Endothelial cell of umbilical vein (primary cell): Measurements from ENCODE around the gene TESK2. TPM values are rescaled to one million over a fixed set of nuclear protein-coding genes. Genes with fewer than 3 reads are reported as not detected.

ENCODE experiments used
- BruUV-seq: library from RNA; stranded (reverse); fragments of 400-500 nt; replicated peaks from 2 replicates; lab custom pipeline; 2021; lab: Mats Ljungman, UMichigan
- CTCF ChIA-PET: fragments of 300-600, 350-600 bp; sonication (Branson Sonifier 250); formaldehyde crosslinking; loops from one replicate; lab custom pipeline; 2021; ENCODE audit warnings: antibody characterized with exemption, inconsistent platforms; lab: Charles Lee
- POLR2A ChIA-PET: fragments of 300-600, 350-600 bp; sonication (Branson Sonifier 250); formaldehyde crosslinking; loops from one replicate; lab custom pipeline; 2021; ENCODE audit warnings: antibody characterized with exemption, inconsistent platforms; lab: Charles Lee
- DNase-seq: peaks from one replicate; pipeline ENCODE4 v3.0.0-alpha.2; 2011; ENCODE audit warnings: low read depth, low spot score
- FAIRE-seq: peaks from 2 replicates; lab custom pipeline; 2011; peaks lifted over from hg19 to GRCh38; lab: Jason Lieb, UNC
- H2AFZ ChIP-seq: 2 replicates; pipeline ENCODE4 v1.6.0; 2012; ENCODE audit warnings: low read depth, low read length, control low read depth, inconsistent platforms
- H3K27ac ChIP-seq: 2 replicates; pipeline ENCODE4 v1.5.1; 2011; ENCODE audit warnings: low read depth, mild to moderate bottlenecking, control low read depth, low read length, moderate library complexity; ENCODE audit not compliant: insufficient read depth
- H3K27me3 ChIP-seq, 2 experiments: 2 replicates each; pipeline versions ENCODE4 v1.6.0 to v1.6.1; 2011; ENCODE audit warnings: low read length in 2 of 2, mixed read lengths in 1 of 2; ENCODE audit not compliant: control insufficient read depth in 2 of 2, insufficient read depth in 2 of 2
- H3K36me3 ChIP-seq, 2 experiments: 2 replicates in 1 of 2; 3 replicates in 1 of 2; pipeline ENCODE4 v1.5.1; 2011; ENCODE audit warnings: low read length in 2 of 2, mild to moderate bottlenecking in 1 of 2, moderate library complexity in 1 of 2; ENCODE audit not compliant: control insufficient read depth in 2 of 2, insufficient read depth in 2 of 2; ENCODE audit errors: extremely low read depth in 1 of 2
- H3K4me1 ChIP-seq: 3 replicates; pipeline ENCODE4 v1.5.1; 2011; ENCODE audit warnings: mild to moderate bottlenecking, low read length; ENCODE audit not compliant: control insufficient read depth, insufficient read depth; ENCODE audit errors: extremely low read depth
- H3K4me2 ChIP-seq: 2 replicates; pipeline ENCODE4 v1.6.1; 2011; ENCODE audit warnings: low read length, control low read depth, mixed read lengths; ENCODE audit not compliant: insufficient read depth
- H3K4me3 ChIP-seq, 3 experiments: fragments of 200-600 bp in 1 of 3; sonication (generic), shearing (Covaris generic) in 1 of 3; replicated peaks in 1 of 3; 2 replicates each; pipeline ENCODE4 v1.5.1; 2011 to 2016; ENCODE audit warnings: control low read depth in 3 of 3, low read length in 3 of 3, mild to moderate bottlenecking in 2 of 3, inconsistent platforms in 1 of 3, low read depth in 1 of 3, moderate library complexity in 1 of 3; ENCODE audit not compliant: insufficient read depth in 1 of 3
- H3K79me2 ChIP-seq: 2 replicates; pipeline ENCODE4 v1.6.0; 2012; ENCODE audit warnings: low read length, inconsistent platforms; ENCODE audit not compliant: control insufficient read depth, insufficient read depth
- H3K9ac ChIP-seq: replicated peaks from 2 replicates; pipeline ENCODE3; 2011; ENCODE audit warnings: low read length, control low read depth; ENCODE audit not compliant: insufficient read depth; ENCODE audit errors: extremely low read depth
- H3K9me1 ChIP-seq: replicated peaks from 3 replicates; pipeline ENCODE4 v1.6.0; 2011; ENCODE audit warnings: mild to moderate bottlenecking, low read length; ENCODE audit not compliant: control insufficient read depth, insufficient read depth; ENCODE audit errors: extremely low read depth
- H3K9me3 ChIP-seq: replicated peaks from 2 replicates; pipeline ENCODE4 v1.5.1; 2012; ENCODE audit warnings: low read length, inconsistent platforms; ENCODE audit not compliant: control insufficient read depth, insufficient read depth
- H4K20me1 ChIP-seq: replicated peaks from 2 replicates; pipeline ENCODE3; 2011; ENCODE audit warnings: mild to moderate bottlenecking, low read length; ENCODE audit not compliant: control insufficient read depth, insufficient read depth; ENCODE audit errors: extremely low read depth
- CTCF ChIP-seq, 2 donors: IDR thresholded peaks; 1 replicate in 1 of 2; 2 replicates in 1 of 2; pipeline ENCODE4 v1.5.1; 2011; ENCODE audit warnings: low read length in 2 of 2, mild to moderate bottlenecking in 2 of 2, moderate library complexity in 2 of 2, control low read depth in 1 of 2, inconsistent platforms in 1 of 2, low read depth in 1 of 2; ENCODE audit not compliant: insufficient read depth in 1 of 2; ENCODE audit errors: extremely low read depth in 1 of 2
- EZH2 ChIP-seq: IDR thresholded peaks from 2 replicates; pipeline ENCODE4 v1.6.1; 2012; ENCODE audit warnings: borderline replicate concordance, low read depth, mild to moderate bottlenecking, moderate library complexity, low read length, inconsistent platforms; ENCODE audit not compliant: severe bottlenecking
- FOS ChIP-seq: IDR thresholded peaks from 2 replicates; pipeline ENCODE4 v1.6.1; 2011; ENCODE audit warnings: mild to moderate bottlenecking, low read length, moderate library complexity, borderline replicate concordance; ENCODE audit not compliant: insufficient read depth
- GATA2 ChIP-seq: IDR thresholded peaks from 2 replicates; pipeline ENCODE4 v1.7.0; 2011; ENCODE audit warnings: low read depth, mild to moderate bottlenecking, moderate library complexity, mixed read lengths, low read length; ENCODE audit not compliant: insufficient read length, insufficient read depth
- JUN ChIP-seq: IDR thresholded peaks from 2 replicates; pipeline ENCODE4 v1.6.1; 2011; ENCODE audit warnings: borderline replicate concordance, low read depth; ENCODE audit not compliant: insufficient read length, insufficient read depth
- MAX ChIP-seq: IDR thresholded peaks from 2 replicates; pipeline ENCODE4 v1.6.1; 2011; ENCODE audit not compliant: insufficient read depth, insufficient read length
- MYC ChIP-seq: IDR thresholded peaks from one replicate; pipeline ENCODE4 v1.6.1; 2011; ENCODE audit warnings: mild to moderate bottlenecking, low read depth, low read length
- POLR2A ChIP-seq: IDR thresholded peaks from 2 replicates; pipeline ENCODE4 v1.6.1; 2012; ENCODE audit warnings: low read depth, mild to moderate bottlenecking, control low read depth, low read length
- POLR2AphosphoS5 ChIP-seq: IDR thresholded peaks from 2 replicates; pipeline ENCODE4 v1.6.1; 2012; ENCODE audit warnings: low read depth, mild to moderate bottlenecking, control low read depth, low read length, moderate library complexity; ENCODE audit not compliant: insufficient read depth
- dilution Hi-C: fragments of 300-500 bp; cut with MboI; formaldehyde crosslinking; loops from one replicate; pipeline ENCODE4 v1.15.0; 2019; ENCODE audit warnings: low sequenced_read_pairs; ENCODE audit not compliant: extremely low pct_ligation_motif_present
- intact Hi-C: fragments of 100-400 bp; cut with micrococcal nuclease; formaldehyde crosslinking; loops from one replicate; pipeline ENCODE4 v1.10.0; 2022
- polyA plus RNA-seq, 4 experiments: library from polyadenylated mRNA; depleted of rRNA in 3 of 4; stranded (reverse) in 3 of 4; unstranded in 1 of 4; fragments of >200 nt; gene quantifications; 2 replicates each; pipeline versions ENCODE4 v1.2.1 to v1.2.3, GENCODE V29; 2011 to 2012; ENCODE audit warnings: missing spikeins in 1 of 4
- total RNA-seq: library from RNA; stranded (reverse); gene quantifications from 2 replicates; pipeline ENCODE4 v1.2.3, GENCODE V29; 2021

TESK2 gene
- total and polyA plus RNA-seq, 2 donors (not counting 3 experiments of a cell fraction or from before 2014, with no cell fraction given): 2.1 to 2.6 TPM

- H4K20me1 ChIP-seq: no peaks in the 10 kb centered on the region
- DNase-seq (no peak), FAIRE-seq (no peak)
- H3K4me2 ChIP-seq: no peak overlapping the region
- intact Hi-C loops: no loop called here
- no peak overlapping the region for H2AFZ ChIP-seq
- POLR2A ChIA-PET: no interaction called here
- H3K36me3 ChIP-seq: no peaks in the 10 kb centered on the region
- no peak overlapping the region for H3K27ac ChIP-seq
- no TSS peak for BruUV-seq
- TF ChIP-seq POLR2AphosphoS5: no peak
- TF ChIP-seq EZH2: no peak
- no peak for TF ChIP-seq JUN
- TF ChIP-seq POLR2A: no peak
- TF ChIP-seq GATA2: no peak
- no peak for TF ChIP-seq MYC
- no peak for TF ChIP-seq FOS
- TF ChIP-seq CTCF (IDR thresholded peaks at IDR 0.05; ENCODE audit: extremely low read depth in 1 of 2, insufficient read depth in 1 of 2, low read depth in 1 of 2, low read length in 2 of 2): no peak
- no peak for TF ChIP-seq MAX
- no peak overlapping the region for H3K9ac ChIP-seq
- H3K79me2 ChIP-seq: no peaks in the 10 kb centered on the region
- no peaks in the 10 kb centered on the region for H3K9me3 ChIP-seq
- H3K4me1 ChIP-seq: no peaks in the 10 kb centered on the region
- CTCF ChIA-PET: no interaction called here
- H3K9me1 ChIP-seq: no peaks in the 10 kb centered on the region
- no peaks in the 10 kb centered on the region for H3K27me3 ChIP-seq
- dilution Hi-C loops: no loop called here
- no peak overlapping the region for H3K4me3 ChIP-seq
Observed at GRCh38 chr1:45378184-45378583, 112.8 kb downstream of the TESK2 start.
